ENCODE measurements around the gene RTN4R.
"Not testable (repeated sequence)": the region's sequence is repeated elsewhere in the genome, so short reads cannot be mapped to it uniquely, and the experiment has no call there.

RTN4R gene

DNA sequence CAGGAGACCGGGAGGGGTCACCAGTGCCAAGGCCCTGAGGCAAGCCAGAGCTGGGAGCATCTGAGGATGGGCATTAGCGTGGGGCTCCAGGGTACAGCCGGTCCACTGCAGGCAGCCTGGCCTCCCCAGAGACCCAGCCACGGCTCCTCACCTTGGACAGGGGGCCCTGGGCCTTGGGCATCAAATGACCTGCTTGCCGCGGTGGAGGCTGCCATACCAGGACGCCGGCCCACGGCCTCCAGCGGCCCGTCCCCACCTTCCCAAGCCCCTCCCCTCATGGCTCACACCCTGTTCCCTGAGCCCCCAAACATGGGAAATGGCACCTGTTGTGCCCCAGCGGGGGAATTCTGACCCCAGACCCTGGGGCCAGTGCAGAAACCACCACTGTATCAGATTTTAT lies 12.7 kb upstream of the RTN4R start:
- peaks cover 0 to 10% (median 0%) of the 10 kb centered on the region in 3 experiments for H3K27me3 ChIP-seq (ENCODE audit: control insufficient read depth in 3 of 3, insufficient read depth in 3 of 3, low read depth in 1 of 3, low read length in 3 of 3)
- no peak overlapping the region for H4K91ac ChIP-seq (ENCODE audit: low read depth, low read length, poor library complexity)
- no peak overlapping the region for H3K14ac ChIP-seq (ENCODE audit: low read length)
- H2BK120ac ChIP-seq (ENCODE audit: low read depth, low read length): no peak overlapping the region
- no peak overlapping the region for H2AK5ac ChIP-seq (ENCODE audit: low read depth, low read length)
- H2BK5ac ChIP-seq (ENCODE audit: low read length): no peak overlapping the region
- H2BK15ac ChIP-seq (ENCODE audit: low read length): no peak overlapping the region
- no peak overlapping the region for H2BK12ac ChIP-seq (ENCODE audit: low read length)
- no peak overlapping the region for H4K8ac ChIP-seq (ENCODE audit: low read depth, low read length)
- H3K23ac ChIP-seq (ENCODE audit: low read depth, low read length, poor library complexity): no peak overlapping the region
- no peaks in the 10 kb centered on the region for H3K9me3 ChIP-seq (replicated peaks in 1 of 2; ENCODE audit: control insufficient read depth in 2 of 2, insufficient read depth in 1 of 2, low read depth in 1 of 2, low read length in 2 of 2)
- H3K18ac ChIP-seq (ENCODE audit: low read length): no peak overlapping the region
- H3K79me1 ChIP-seq (ENCODE audit: low read depth, low read length): peaks cover 2% of the 10 kb centered on the region
- H3K27ac ChIP-seq (replicated peaks; ENCODE audit: low read length): no peak overlapping the region
- H3K4me2 ChIP-seq (ENCODE audit: insufficient read depth, low read length, poor library complexity, severe bottlenecking): no peak overlapping the region
- WGBS, 2 donors (ENCODE audit: extremely low coverage in 2 of 2, insufficient read length in 2 of 2, insufficient replicate concordance in 1 of 2): no CpG with 5 or more reads among the region's 12 CpGs
- no peak for DNase-seq (ENCODE audit: low spot score)
- peaks cover 14 to 17% of the 10 kb centered on the region in 2 donors for H3K4me1 ChIP-seq (ENCODE audit: control insufficient read depth in 2 of 2, insufficient read depth in 1 of 2, low read depth in 1 of 2, low read length in 2 of 2)
- H3K36me3 ChIP-seq (replicated peaks in 1 of 2; ENCODE audit: control insufficient read depth in 2 of 2, insufficient read depth in 2 of 2, low read length in 2 of 2): no peaks in the 10 kb centered on the region
- H3K4ac ChIP-seq (ENCODE audit: low read length): no peak overlapping the region
- H3K9ac ChIP-seq (ENCODE audit: low read depth, low read length, poor library complexity): no peak overlapping the region
- no peak overlapping the region for H3K4me3 ChIP-seq (ENCODE audit: low read length in 2 of 2)
- no peak overlapping the region for H2AFZ ChIP-seq (ENCODE audit: low read length)

DNA sequence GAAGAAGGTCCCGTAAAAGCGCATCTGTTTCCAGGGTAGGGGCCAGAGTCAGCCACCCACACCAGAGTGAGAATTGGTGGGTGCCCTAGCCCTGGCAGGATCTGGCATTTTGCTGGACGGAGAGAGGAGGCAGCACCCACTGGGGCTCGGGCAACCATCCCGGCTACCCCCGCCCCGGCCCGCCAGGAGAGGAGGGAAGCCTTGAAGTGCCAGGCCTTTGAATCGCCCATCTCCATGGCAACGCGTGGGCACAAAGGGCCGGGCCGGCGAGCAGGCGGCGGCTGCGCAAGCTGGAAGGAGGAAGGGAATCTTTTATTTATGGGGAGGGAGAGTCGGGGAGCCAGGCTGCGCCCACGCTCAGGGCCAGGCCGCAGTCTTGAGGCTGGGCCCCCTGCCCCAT lies 12.0 kb upstream of the RTN4R start:
- WGBS, 2 donors (ENCODE audit: extremely low coverage in 2 of 2, insufficient read length in 2 of 2, insufficient replicate concordance in 1 of 2): no CpG with 5 or more reads among the region's 21 CpGs
- not testable (repeated sequence) for H3K27ac ChIP-seq (replicated peaks; ENCODE audit: low read length)

DNA sequence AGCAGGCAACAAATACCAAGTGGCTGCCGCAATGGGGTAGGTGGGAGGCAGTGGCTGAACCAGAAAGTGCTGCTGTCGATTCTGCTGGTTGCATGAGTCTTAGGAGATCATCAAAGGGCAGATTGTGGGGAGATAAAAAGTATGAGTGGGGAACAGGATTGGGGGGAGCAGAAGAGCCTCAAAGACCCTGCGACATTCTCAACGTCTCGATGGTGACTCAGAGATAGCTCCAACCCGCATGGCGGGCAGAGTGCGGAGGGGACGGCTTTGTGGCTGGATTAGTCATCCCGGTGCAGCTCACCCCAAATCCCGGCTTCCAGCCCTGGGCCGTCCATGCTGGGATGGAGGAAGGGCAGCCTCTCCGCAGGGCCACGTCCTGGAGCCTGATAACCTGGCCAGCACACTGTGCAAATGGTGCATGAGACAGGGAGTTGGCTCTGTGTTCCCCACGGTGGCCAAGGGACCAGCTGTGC lies 11.6 kb upstream of the RTN4R start:
- WGBS, 2 donors (ENCODE audit: extremely low coverage in 2 of 2, insufficient read length in 2 of 2, insufficient replicate concordance in 1 of 2): no CpG with 5 or more reads among the region's 15 CpGs
- Histone ChIP-seq H2BK5ac (ENCODE audit: low read length) (no peak overlapping the region), H3K14ac (ENCODE audit: low read length) (no peak overlapping the region), H3K27ac (replicated peaks; ENCODE audit: low read length) (no peak overlapping the region), H2AFZ (ENCODE audit: low read length) (no peak overlapping the region), H4K8ac (ENCODE audit: low read depth, low read length) (no peak overlapping the region), H3K4me2 (ENCODE audit: insufficient read depth, low read length, poor library complexity, severe bottlenecking) (no peak overlapping the region), H3K18ac (ENCODE audit: low read length) (no peak overlapping the region), H3K23ac (ENCODE audit: low read depth, low read length, poor library complexity) (no peak overlapping the region), H3K36me3 (replicated peaks in 1 of 2; ENCODE audit: control insufficient read depth in 2 of 2, insufficient read depth in 2 of 2, low read length in 2 of 2) (no peaks in the 10 kb centered on the region), H2BK15ac (ENCODE audit: low read length) (no peak overlapping the region), H3K4me3 (ENCODE audit: low read length in 2 of 2) (no peak overlapping the region), H3K79me1 (ENCODE audit: low read depth, low read length) (peaks cover 2% of the 10 kb centered on the region), H3K4ac (ENCODE audit: low read length) (no peak overlapping the region), H3K9ac (ENCODE audit: low read depth, low read length, poor library complexity) (no peak overlapping the region), H4K91ac (ENCODE audit: low read depth, low read length, poor library complexity) (no peak overlapping the region), H3K27me3 (ENCODE audit: control insufficient read depth in 3 of 3, insufficient read depth in 3 of 3, low read depth in 1 of 3, low read length in 3 of 3) (peaks cover 0 to 8% (median 0%) of the 10 kb centered on the region in 3 experiments), H3K9me3 (replicated peaks in 1 of 2; ENCODE audit: control insufficient read depth in 2 of 2, insufficient read depth in 1 of 2, low read depth in 1 of 2, low read length in 2 of 2) (no peaks in the 10 kb centered on the region), H2AK5ac (ENCODE audit: low read depth, low read length) (no peak overlapping the region), H2BK12ac (ENCODE audit: low read length) (no peak overlapping the region), H2BK120ac (ENCODE audit: low read depth, low read length) (no peak overlapping the region), H3K4me1 (ENCODE audit: control insufficient read depth in 2 of 2, insufficient read depth in 1 of 2, low read depth in 1 of 2, low read length in 2 of 2) (peaks cover 14 to 18% of the 10 kb centered on the region in 2 donors)
- no peak for DNase-seq (ENCODE audit: low spot score)

More for the DNA sequence above, 12.0 kb upstream of the RTN4R start:
- H3K4me1 ChIP-seq (ENCODE audit: control insufficient read depth in 2 of 2, insufficient read depth in 1 of 2, low read depth in 1 of 2, low read length in 2 of 2): peaks cover 14 to 17% of the 10 kb centered on the region in 2 donors
- H3K4ac ChIP-seq (ENCODE audit: low read length); H2BK12ac ChIP-seq (ENCODE audit: low read length); H4K91ac ChIP-seq (ENCODE audit: low read depth, low read length, poor library complexity); H3K36me3 ChIP-seq (replicated peaks in 1 of 2; ENCODE audit: control insufficient read depth in 2 of 2, insufficient read depth in 2 of 2, low read length in 2 of 2); H3K18ac ChIP-seq (ENCODE audit: low read length); H2AFZ ChIP-seq (ENCODE audit: low read length); H3K4me2 ChIP-seq (ENCODE audit: insufficient read depth, low read length, poor library complexity, severe bottlenecking); H2AK5ac ChIP-seq (ENCODE audit: low read depth, low read length); H3K9ac ChIP-seq (ENCODE audit: low read depth, low read length, poor library complexity); H3K79me1 ChIP-seq (ENCODE audit: low read depth, low read length); H3K9me3 ChIP-seq (replicated peaks in 1 of 2; ENCODE audit: control insufficient read depth in 2 of 2, insufficient read depth in 1 of 2, low read depth in 1 of 2, low read length in 2 of 2); H3K23ac ChIP-seq (ENCODE audit: low read depth, low read length, poor library complexity); H4K8ac ChIP-seq (ENCODE audit: low read depth, low read length); H3K4me3 ChIP-seq (ENCODE audit: low read length in 2 of 2); H2BK15ac ChIP-seq (ENCODE audit: low read length); H2BK120ac ChIP-seq (ENCODE audit: low read depth, low read length); H2BK5ac ChIP-seq (ENCODE audit: low read length); DNase-seq (ENCODE audit: low spot score); H3K14ac ChIP-seq (ENCODE audit: low read length): not testable (repeated sequence)
- H3K27me3 ChIP-seq (ENCODE audit: control insufficient read depth in 3 of 3, insufficient read depth in 3 of 3, low read depth in 1 of 3, low read length in 3 of 3): peaks cover 0 to 10% (median 0%) of the 10 kb centered on the region in 3 experiments

DNA sequence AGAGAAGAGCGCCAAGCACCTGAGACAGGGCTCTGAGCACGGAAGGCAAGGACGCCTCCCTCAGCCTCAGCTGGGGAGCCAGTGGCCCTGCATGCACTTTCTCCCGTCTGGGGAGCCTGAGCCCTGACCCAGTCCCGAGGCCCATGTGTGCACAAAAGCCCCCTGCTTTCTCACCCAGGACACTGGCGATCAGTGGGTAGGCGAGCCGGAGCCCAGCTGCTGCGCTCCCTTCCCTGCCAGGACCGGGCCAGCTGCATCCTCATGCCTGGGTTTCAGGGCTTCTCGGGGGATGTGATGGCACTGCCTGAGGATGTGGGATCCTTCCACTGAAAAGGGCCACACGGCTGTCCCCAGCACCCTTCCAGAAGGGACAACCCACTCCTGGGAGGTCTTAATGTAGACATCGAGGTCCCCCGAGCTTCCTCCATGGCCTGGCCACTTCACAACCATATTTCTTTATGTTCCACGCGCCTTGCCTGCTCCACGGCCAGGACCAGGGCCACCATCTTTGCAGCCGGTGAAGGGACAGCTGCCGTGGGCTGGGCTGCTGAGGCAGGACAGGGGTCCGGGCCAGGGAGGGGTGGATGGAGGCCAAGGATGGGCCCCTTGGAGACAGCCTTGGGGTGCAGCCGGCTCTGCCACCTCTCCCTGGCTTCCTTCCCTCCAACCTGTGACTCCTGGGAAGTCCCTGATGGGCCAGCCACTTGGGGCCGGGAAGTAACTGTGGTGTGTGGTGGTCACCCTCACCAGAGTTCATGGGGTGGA lies 10.8 kb upstream of the RTN4R start:
- H2BK12ac ChIP-seq (ENCODE audit: low read length); H3K9me3 ChIP-seq (replicated peaks in 1 of 2; ENCODE audit: control insufficient read depth in 2 of 2, insufficient read depth in 1 of 2, low read depth in 1 of 2, low read length in 2 of 2); H2BK120ac ChIP-seq (ENCODE audit: low read depth, low read length); H3K27me3 ChIP-seq (ENCODE audit: control insufficient read depth in 3 of 3, insufficient read depth in 3 of 3, low read depth in 1 of 3, low read length in 3 of 3); H2BK15ac ChIP-seq (ENCODE audit: low read length); H3K36me3 ChIP-seq (replicated peaks in 1 of 2; ENCODE audit: control insufficient read depth in 2 of 2, insufficient read depth in 2 of 2, low read length in 2 of 2); H2AK5ac ChIP-seq (ENCODE audit: low read depth, low read length); H3K14ac ChIP-seq (ENCODE audit: low read length); H3K4me3 ChIP-seq (ENCODE audit: low read length in 2 of 2); H4K8ac ChIP-seq (ENCODE audit: low read depth, low read length); H3K4me2 ChIP-seq (ENCODE audit: insufficient read depth, low read length, poor library complexity, severe bottlenecking); H4K91ac ChIP-seq (ENCODE audit: low read depth, low read length, poor library complexity); H3K4ac ChIP-seq (ENCODE audit: low read length); H3K79me1 ChIP-seq (ENCODE audit: low read depth, low read length); H2BK5ac ChIP-seq (ENCODE audit: low read length); H3K18ac ChIP-seq (ENCODE audit: low read length); H2AFZ ChIP-seq (ENCODE audit: low read length); H3K27ac ChIP-seq (replicated peaks; ENCODE audit: low read length); DNase-seq (ENCODE audit: low spot score): not testable (repeated sequence)
- H3K23ac ChIP-seq (ENCODE audit: low read depth, low read length, poor library complexity): peak overlapping the region; percentile 65
- no CpG with 5 or more reads among the region's 22 CpGs for WGBS, 2 donors (ENCODE audit: extremely low coverage in 2 of 2, insufficient read length in 2 of 2, insufficient replicate concordance in 1 of 2)
- peaks cover 16 to 23% of the 10 kb centered on the region in 2 donors for H3K4me1 ChIP-seq (ENCODE audit: control insufficient read depth in 2 of 2, insufficient read depth in 1 of 2, low read depth in 1 of 2, low read length in 2 of 2)
- H3K9ac ChIP-seq (ENCODE audit: low read depth, low read length, poor library complexity): peak overlapping the region; percentile 12
